Measurements from ENCODE around the gene ACYP2.
"Not testable (repeated sequence)": the region's sequence is repeated elsewhere in the genome, so short reads cannot be mapped to it uniquely, and the experiment has no call there.

ACYP2 gene

GRCh38 chr2:54275541-54275940 is 160.1 kb downstream of the ACYP2 start:
- DNase-seq: no peak

- no peak for DNase-seq
Observed at GRCh38 chr2:54279385-54279784, 164.0 kb downstream of the ACYP2 start.

GRCh38 chr2:54284826-54285225 is 169.4 kb downstream of the ACYP2 start:
- no peak for DNase-seq

GRCh38 chr2:54285451-54285850 is 170.0 kb downstream of the ACYP2 start:
- no peak for DNase-seq

GRCh38 chr2:54287532-54287931 is 172.1 kb downstream of the ACYP2 start:
- DNase-seq: no peak

- DNase-seq: no peak
Observed at GRCh38 chr2:54289917-54290316, 174.5 kb downstream of the ACYP2 start.

GRCh38 chr2:54290356-54291025 is 175.1 kb downstream of the ACYP2 start:
- DNase-seq: no peak

GRCh38 chr2:54294665-54295064 is 179.2 kb downstream of the ACYP2 start:
- not testable (repeated sequence) for DNase-seq

- no peak for DNase-seq
Observed at GRCh38 chr2:54295911-54296310, 180.5 kb downstream of the ACYP2 start.

- DNase-seq: no peak
Observed at GRCh38 chr2:54298514-54298913, 183.1 kb downstream of the ACYP2 start.

- DNase-seq: no peak
Observed at GRCh38 chr2:54303631-54304030, 188.2 kb downstream of the ACYP2 start.

GRCh38 chr2:54306556-54306955 is 191.1 kb downstream of the ACYP2 start:
- no peak for DNase-seq

- no peak for DNase-seq
Observed at GRCh38 chr2:54308186-54308585, 192.8 kb downstream of the ACYP2 start.

- DNase-seq: no peak
Observed at GRCh38 chr2:54308782-54309181, 193.4 kb downstream of the ACYP2 start.

- no peak for DNase-seq
Observed at GRCh38 chr2:54310311-54310710, 194.9 kb downstream of the ACYP2 start.

- no peak for DNase-seq
Observed at GRCh38 chr2:54310961-54311360, 195.5 kb downstream of the ACYP2 start.

- DNase-seq: no peak
Observed at GRCh38 chr2:54313147-54313546, 197.7 kb downstream of the ACYP2 start.

GRCh38 chr2:54317973-54318372 is 202.6 kb downstream of the ACYP2 start:
- no peak for DNase-seq

GRCh38 chr2:54318821-54319220 is 203.4 kb downstream of the ACYP2 start:
- DNase-seq: no peak

GRCh38 chr2:54321047-54321446 is 205.6 kb downstream of the ACYP2 start:
- DNase-seq: no peak

GRCh38 chr2:54324517-54324916 is 209.1 kb downstream of the ACYP2 start:
- not testable (repeated sequence) for DNase-seq

GRCh38 chr2:54325148-54325547 is 209.7 kb downstream of the ACYP2 start:
- no peak for DNase-seq

- no peak for DNase-seq
Observed at GRCh38 chr2:54329482-54330161, 214.2 kb downstream of the ACYP2 start.

- peak; percentile 85 for DNase-seq
Observed at GRCh38 chr2:54330162-54330925, 214.9 kb downstream of the ACYP2 start.
